B cell (primary cell): Measurements from ENCODE around the gene PRL. TPM values are rescaled to one million over a fixed set of nuclear protein-coding genes. Genes with fewer than 3 reads are reported as not detected.

Source experiments
- ATAC-seq: fragments of 200-7000 bp; cut with Tn5 transposase; one replicate; pipeline ENCODE4 v1.10.0; 2021; ENCODE audit warnings: low read depth, mild to moderate bottlenecking, moderate number of reproducible peaks, moderate library complexity
- CTCF ChIA-PET: fragments of 350-600 bp; sonication (Branson Sonifier 250); formaldehyde crosslinking; loops from one replicate; lab custom pipeline; 2021; ENCODE audit warnings: antibody characterized with exemption, inconsistent platforms; lab: Charles Lee
- POLR2A ChIA-PET: fragments of 350-600 bp; sonication (Branson Sonifier 250); formaldehyde crosslinking; loops from one replicate; lab custom pipeline; 2021; ENCODE audit warnings: antibody characterized with exemption; lab: Charles Lee
- DNase-seq: peaks from one replicate; pipeline ENCODE4 v3.0.0; 2013
- H2AFZ ChIP-seq: 2 replicates; pipeline ENCODE4 v1.6.1; 2012; ENCODE audit warnings: mild to moderate bottlenecking, low read depth, low read length; ENCODE audit not compliant: insufficient read depth, poor library complexity, severe bottlenecking
- H3K27ac ChIP-seq, 2 donors: 1 replicate in 1 of 2; 2 replicates in 1 of 2; pipeline ENCODE4 v1.5.1; 2012 to 2013; ENCODE audit warnings: low read length in 2 of 2, mild to moderate bottlenecking in 2 of 2, moderate library complexity in 1 of 2
- H3K27me3 ChIP-seq, 4 experiments: fragments of 200-600 bp in 1 of 4; sonication (generic) in 1 of 4; replicated peaks in 1 of 4; 1 replicate in 2 of 4; 2 replicates in 2 of 4; pipeline versions ENCODE4 v1.6.1 to v1.7.0; 2013 to 2016; ENCODE audit warnings: low read length in 3 of 4, mild to moderate bottlenecking in 2 of 4, mixed read lengths in 1 of 4, moderate library complexity in 1 of 4; ENCODE audit not compliant: insufficient read depth in 4 of 4, control insufficient read depth in 3 of 4; ENCODE audit errors: control extremely low read depth in 1 of 4
- H3K36me3 ChIP-seq, 2 experiments: replicated peaks in 1 of 2; 1 replicate in 1 of 2; 2 replicates in 1 of 2; pipeline versions ENCODE4 v1.6.1 to v1.7.1; 2013; ENCODE audit warnings: low read length in 1 of 2; ENCODE audit not compliant: insufficient read depth in 2 of 2, control insufficient read depth in 1 of 2; ENCODE audit errors: control extremely low read depth in 1 of 2, extremely low read depth in 1 of 2
- H3K4me1 ChIP-seq, 2 donors: fragments of 200-600 bp in 1 of 2; sonication (generic) in 1 of 2; 1 replicate in 1 of 2; 2 replicates in 1 of 2; pipeline versions ENCODE4 v1.5.1 to v1.6.1; 2013 to 2017; ENCODE audit warnings: low read length in 2 of 2; ENCODE audit not compliant: control insufficient read depth in 2 of 2, insufficient read depth in 2 of 2
- H3K4me2 ChIP-seq: replicated peaks from 2 replicates; pipeline ENCODE3; 2012; ENCODE audit warnings: mild to moderate bottlenecking, low read depth, low read length; ENCODE audit not compliant: poor library complexity, severe bottlenecking
- H3K4me3 ChIP-seq, 5 experiments: fragments of 200-600 bp in 1 of 5; sonication (generic) in 1 of 5; 1 replicate in 3 of 5; 2 replicates in 2 of 5; pipeline versions ENCODE4 v1.5.1 to v1.7.0; 2011 to 2016; ENCODE audit warnings: low read length in 4 of 5, mild to moderate bottlenecking in 4 of 5, low read depth in 2 of 5, control low read depth in 1 of 5, moderate library complexity in 1 of 5; ENCODE audit not compliant: insufficient read depth in 1 of 5; ENCODE audit errors: control extremely low read depth in 1 of 5, extremely low read depth in 1 of 5
- H3K79me2 ChIP-seq: fragments of 200-600 bp; sonication (generic); one replicate; pipeline ENCODE4 v1.6.0; 2016; ENCODE audit warnings: low read length; ENCODE audit not compliant: control insufficient read depth, insufficient read depth
- H3K9ac ChIP-seq: fragments of 200-600 bp; sonication (generic); 2 replicates; pipeline ENCODE4 v1.6.1; 2017; ENCODE audit warnings: mild to moderate bottlenecking, low read length, moderate library complexity
- H3K9me3 ChIP-seq, 3 donors: one replicate each; pipeline versions ENCODE4 v1.6.1 to v1.7.1; 2013; ENCODE audit warnings: low read length in 2 of 3; ENCODE audit not compliant: control insufficient read depth in 2 of 3, insufficient read depth in 1 of 3; ENCODE audit errors: control extremely low read depth in 1 of 3
- H4K20me1 ChIP-seq: 2 replicates; pipeline ENCODE4 v1.6.0; 2012; ENCODE audit warnings: mild to moderate bottlenecking, low read length; ENCODE audit not compliant: insufficient read depth, control insufficient read depth, poor library complexity, severe bottlenecking
- H3K27ac Mint-ChIP-seq: one replicate; pipeline ENCODE4 v1.8.0; 2021; ENCODE audit warnings: mixed read lengths
- H3K27me3 Mint-ChIP-seq: one replicate; pipeline ENCODE4 v1.8.0; 2021; ENCODE audit warnings: mixed read lengths
- H3K4me1 Mint-ChIP-seq: one replicate; pipeline ENCODE4 v1.8.0; 2021; ENCODE audit warnings: mixed read lengths
- H3K4me3 Mint-ChIP-seq: one replicate; pipeline ENCODE4 v1.8.0; 2021; ENCODE audit warnings: mixed read lengths
- H3K9me3 Mint-ChIP-seq: one replicate; pipeline ENCODE4 v1.8.0; 2022; ENCODE audit warnings: mixed read lengths; ENCODE audit not compliant: insufficient read depth
- CTCF ChIP-seq: fragments of 200-600 bp; IDR thresholded peaks from one replicate; pipeline ENCODE4 v1.8.0; 2022; ENCODE audit warnings: antibody characterized with exemption, mild to moderate bottlenecking
- EZH2 ChIP-seq: IDR thresholded peaks from 2 replicates; pipeline ENCODE4 v1.6.1; 2012; ENCODE audit warnings: borderline replicate concordance, low read depth, mild to moderate bottlenecking, moderate library complexity, low read length; ENCODE audit not compliant: insufficient read depth, poor library complexity, severe bottlenecking
- WGBS: methylation state at CpG from one replicate; pipeline ENCODE4 v1.1.5; 2013; ENCODE audit warnings: missing lambda C conversion rate; ENCODE audit not compliant: insufficient coverage; 5-methylcytosine and 5-hydroxymethylcytosine counted together
- intact Hi-C: fragments of 100-400 bp; cut with micrococcal nuclease; formaldehyde crosslinking; loops from one replicate; pipeline ENCODE4 v1.10.0; 2022
- polyA minus RNA-seq: library from RNA; depleted of rRNA, polyadenylated mRNA; stranded (reverse); fragments of >200 nt; gene quantifications from 2 replicates; pipeline ENCODE4 v1.2.3, GENCODE V29; 2012
- polyA plus RNA-seq: library from polyadenylated mRNA; depleted of rRNA; stranded (reverse); fragments of >200 nt; gene quantifications from 2 replicates; pipeline ENCODE4 v1.2.3, GENCODE V29; 2012
- total RNA-seq, 2 donors: library from RNA; stranded (reverse); fragments of 120-200 nt in 1 of 2; gene quantifications; 1 replicate in 1 of 2; 2 replicates in 1 of 2; pipeline versions ENCODE4 v1.2.3 to v1.2.4, GENCODE V29; 2013 to 2022

PRL gene
- not detected in 2 replicates for total RNA-seq
- not detected for total RNA-seq (2013)
- polyA plus RNA-seq: not detected in 2 replicates
- polyA minus RNA-seq: not detected in 2 replicates

- no peaks in the 10 kb centered on the region for H3K9me3 ChIP-seq
- ATAC-seq: no peak
- Mint-ChIP-seq H3K4me1 (no peaks in the 10 kb centered on the region), H3K9me3 (no peaks in the 10 kb centered on the region), H3K27ac (no peak within 1 kb of the TSS), H3K27me3 (no peaks in the 10 kb centered on the region), H3K4me3 (no peak within 1 kb of the TSS)
- H3K4me1 ChIP-seq: no peaks in the 10 kb centered on the region
- intact Hi-C loops: no loop called here
- CTCF ChIA-PET: no interaction called here
- WGBS: no CpG with 5 or more reads among the region's 6 CpGs
- H3K9ac ChIP-seq: no peak within 1 kb of the TSS
- no peaks in the 10 kb centered on the region for H3K27me3 ChIP-seq
- H3K27ac ChIP-seq: no peak within 1 kb of the TSS
- H3K79me2 ChIP-seq: no peaks in the 10 kb centered on the region
- TF ChIP-seq CTCF (no peak), EZH2 (no peak)
- H2AFZ ChIP-seq: no peak within 1 kb of the TSS
- POLR2A ChIA-PET: no interaction called here
- no peak within 1 kb of the TSS for H3K4me3 ChIP-seq
- H3K36me3 ChIP-seq: no peaks in the 10 kb centered on the region
- DNase-seq: no peak
- H3K4me2 ChIP-seq: no peak within 1 kb of the TSS
- H4K20me1 ChIP-seq: no peaks in the 10 kb centered on the region
These were observed at the start of gene PRL for GRCh38 chr6:22296936-22297335. TSS of gene PRL (minus strand) at chr6:22297036. CDS start at chr6:22296982, 54 bp downstream.

GRCh38 chr6:22343864-22344263, 47.0 kb upstream of the PRL start:
- Histone ChIP-seq H3K4me2 (no peak overlapping the region), H3K27me3 (no peaks in the 10 kb centered on the region), H3K36me3 (no peaks in the 10 kb centered on the region), H3K4me3 (no peak overlapping the region), H2AFZ (no peak overlapping the region), H3K4me1 (no peaks in the 10 kb centered on the region), H4K20me1 (no peaks in the 10 kb centered on the region), H3K9ac (no peak overlapping the region), H3K9me3 (no peaks in the 10 kb centered on the region), H3K79me2 (no peaks in the 10 kb centered on the region), H3K27ac (no peak overlapping the region)
- Mint-ChIP-seq H3K9me3 (no peaks in the 10 kb centered on the region), H3K27ac (no peak overlapping the region), H3K4me1 (no peaks in the 10 kb centered on the region), H3K4me3 (no peak overlapping the region), H3K27me3 (no peaks in the 10 kb centered on the region)
- WGBS: no CpG with 5 or more reads among the region's 2 CpGs
- POLR2A ChIA-PET: no interaction called here
- CTCF ChIA-PET: no interaction called here
- intact Hi-C loops: no loop called here
- TF ChIP-seq CTCF (no peak), EZH2 (no peak)
- DNase-seq (no peak), ATAC-seq (no peak)
